ENCODE measurements around the gene NUP210. TPM values are rescaled to one million over a fixed set of nuclear protein-coding genes. Genes with fewer than 3 reads are reported as not detected.

The NUP210 gene
- total RNA-seq, 3 donors from 2014 or later = 6.7 to 14.8 (median 8.1) TPM

GRCh38 chr3:13415236-13415986, 4.7 kb downstream of the NUP210 start:
- TF ChIP-seq CTCF (IDR thresholded peaks at IDR 0.05) = no peak
- Histone ChIP-seq H3K9me3 (no peaks in the 10 kb centered on the region), H3K4me1 (ENCODE audit: low read depth) (peaks cover 7% of the 10 kb centered on the region), H3K4me3 (no peak overlapping the region), H3K36me3 (ENCODE audit: low read depth) (no peaks in the 10 kb centered on the region)
- DNase-seq (no peak), ATAC-seq (no peak)
- intact Hi-C loops (cut with DNase I, micrococcal nuclease) = no loop called here

GRCh38 chr3:13414040-13414729, 5.9 kb downstream of the NUP210 start:
- Histone ChIP-seq H3K9me3 (no peaks in the 10 kb centered on the region), H3K4me3 (no peak overlapping the region), H3K36me3 (ENCODE audit: low read depth) (no peaks in the 10 kb centered on the region), H3K4me1 (ENCODE audit: low read depth) (peaks cover 3% of the 10 kb centered on the region)
- ATAC-seq (peak; percentile 90), DNase-seq (peak; percentile 53 to 86 (median 69))
- no peak for TF ChIP-seq CTCF (IDR thresholded peaks at IDR 0.05)
- intact Hi-C loops (cut with DNase I, micrococcal nuclease) = no loop called here

GRCh38 chr3:13411186-13411860, 8.8 kb downstream of the NUP210 start:
- Histone ChIP-seq H3K4me3 (no peak overlapping the region), H3K36me3 (ENCODE audit: low read depth) (no peaks in the 10 kb centered on the region), H3K9me3 (peaks cover 14% of the 10 kb centered on the region), H3K4me1 (ENCODE audit: low read depth) (no peaks in the 10 kb centered on the region)
- no peak for ATAC-seq
- no peak for TF ChIP-seq CTCF (IDR thresholded peaks at IDR 0.05)
- no peak for DNase-seq
- intact Hi-C loops (cut with DNase I, micrococcal nuclease) = no loop called here

- ATAC-seq (no peak), DNase-seq (no peak)
- H3K4me1 ChIP-seq (ENCODE audit: low read depth) = no peaks in the 10 kb centered on the region
- H3K36me3 ChIP-seq (ENCODE audit: low read depth) = no peaks in the 10 kb centered on the region
- peaks cover 14% of the 10 kb centered on the region for H3K9me3 ChIP-seq
- TF ChIP-seq CTCF (IDR thresholded peaks at IDR 0.05) = no peak
- intact Hi-C loops (cut with DNase I, micrococcal nuclease) = no loop called here
- H3K4me3 ChIP-seq = no peak overlapping the region
Observed at GRCh38 chr3:13408890-13409289, 11.2 kb downstream of the NUP210 start.

- Histone ChIP-seq H3K36me3 (ENCODE audit: low read depth) (no peaks in the 10 kb centered on the region), H3K4me3 (no peak overlapping the region), H3K4me1 (ENCODE audit: low read depth) (no peaks in the 10 kb centered on the region), H3K9me3 (peaks cover 14% of the 10 kb centered on the region)
- DNase-seq (no peak), ATAC-seq (no peak)
- TF ChIP-seq CTCF (IDR thresholded peaks at IDR 0.05) = no peak
- intact Hi-C loops (cut with DNase I, micrococcal nuclease) = no loop called here
Observed at GRCh38 chr3:13407926-13408325, 12.2 kb downstream of the NUP210 start.
